Measurements from ENCODE around the gene P2RY8. TPM values are rescaled to one million over a fixed set of nuclear protein-coding genes. Genes with fewer than 3 reads are reported as not detected.

Gene P2RY8
- total RNA-seq, 1 donor from 2014 or later: not detected

DNA sequence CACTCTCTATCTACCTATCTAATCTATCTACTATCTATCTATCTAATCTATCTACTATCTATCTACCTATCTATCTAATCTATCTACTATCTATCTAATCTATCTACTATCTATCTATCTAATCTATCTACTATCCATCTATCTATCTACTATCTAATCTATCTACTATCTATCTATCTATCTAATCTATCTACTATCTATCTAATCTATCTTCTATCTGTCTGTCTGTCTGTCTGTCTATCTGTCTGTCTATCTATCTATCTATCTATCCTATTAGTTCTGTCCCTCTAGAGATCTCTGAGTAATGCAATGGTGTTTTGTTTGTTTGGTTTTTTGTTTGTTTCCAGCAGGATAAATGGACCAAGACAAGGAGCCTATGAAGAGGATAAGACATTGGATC, 74.9 kb downstream of the P2RY8 start:
- DNase-seq (ENCODE audit: low read depth): no peak
- TF ChIP-seq, protein P1, sequence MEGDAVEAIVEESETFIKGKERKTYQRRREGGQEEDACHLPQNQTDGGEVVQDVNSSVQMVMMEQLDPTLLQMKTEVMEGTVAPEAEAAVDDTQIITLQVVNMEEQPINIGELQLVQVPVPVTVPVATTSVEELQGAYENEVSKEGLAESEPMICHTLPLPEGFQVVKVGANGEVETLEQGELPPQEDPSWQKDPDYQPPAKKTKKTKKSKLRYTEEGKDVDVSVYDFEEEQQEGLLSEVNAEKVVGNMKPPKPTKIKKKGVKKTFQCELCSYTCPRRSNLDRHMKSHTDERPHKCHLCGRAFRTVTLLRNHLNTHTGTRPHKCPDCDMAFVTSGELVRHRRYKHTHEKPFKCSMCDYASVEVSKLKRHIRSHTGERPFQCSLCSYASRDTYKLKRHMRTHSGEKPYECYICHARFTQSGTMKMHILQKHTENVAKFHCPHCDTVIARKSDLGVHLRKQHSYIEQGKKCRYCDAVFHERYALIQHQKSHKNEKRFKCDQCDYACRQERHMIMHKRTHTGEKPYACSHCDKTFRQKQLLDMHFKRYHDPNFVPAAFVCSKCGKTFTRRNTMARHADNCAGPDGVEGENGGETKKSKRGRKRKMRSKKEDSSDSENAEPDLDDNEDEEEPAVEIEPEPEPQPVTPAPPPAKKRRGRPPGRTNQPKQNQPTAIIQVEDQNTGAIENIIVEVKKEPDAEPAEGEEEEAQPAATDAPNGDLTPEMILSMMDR (conservative IDR thresholded peaks at IDR 0.05; ENCODE audit: low read depth, low read length): no peak
- H3K4me3 ChIP-seq (ENCODE audit: low read depth, low read length): no peak overlapping the region

DNA sequence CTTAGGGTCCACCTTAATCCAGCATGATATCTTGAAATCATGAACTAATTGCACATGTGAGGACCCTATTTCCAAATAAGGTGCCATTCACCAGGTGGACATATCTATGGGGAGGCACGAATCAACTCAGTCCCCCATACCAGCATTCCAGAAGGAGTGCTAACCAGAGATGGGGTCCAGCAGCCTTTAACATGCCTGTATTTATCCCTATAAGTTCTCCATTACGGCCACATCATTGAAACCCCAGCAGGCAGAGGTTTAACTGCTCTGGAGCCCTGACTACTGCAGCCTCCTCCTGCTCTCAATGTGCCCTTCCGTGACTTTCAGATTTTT, 81.1 kb downstream of the P2RY8 start:
- TF ChIP-seq, protein P1 (conservative IDR thresholded peaks at IDR 0.05; ENCODE audit: low read depth, low read length): no peak
- no peak overlapping the region for H3K4me3 ChIP-seq (ENCODE audit: low read depth, low read length)
- DNase-seq (ENCODE audit: low read depth): no peak

DNA sequence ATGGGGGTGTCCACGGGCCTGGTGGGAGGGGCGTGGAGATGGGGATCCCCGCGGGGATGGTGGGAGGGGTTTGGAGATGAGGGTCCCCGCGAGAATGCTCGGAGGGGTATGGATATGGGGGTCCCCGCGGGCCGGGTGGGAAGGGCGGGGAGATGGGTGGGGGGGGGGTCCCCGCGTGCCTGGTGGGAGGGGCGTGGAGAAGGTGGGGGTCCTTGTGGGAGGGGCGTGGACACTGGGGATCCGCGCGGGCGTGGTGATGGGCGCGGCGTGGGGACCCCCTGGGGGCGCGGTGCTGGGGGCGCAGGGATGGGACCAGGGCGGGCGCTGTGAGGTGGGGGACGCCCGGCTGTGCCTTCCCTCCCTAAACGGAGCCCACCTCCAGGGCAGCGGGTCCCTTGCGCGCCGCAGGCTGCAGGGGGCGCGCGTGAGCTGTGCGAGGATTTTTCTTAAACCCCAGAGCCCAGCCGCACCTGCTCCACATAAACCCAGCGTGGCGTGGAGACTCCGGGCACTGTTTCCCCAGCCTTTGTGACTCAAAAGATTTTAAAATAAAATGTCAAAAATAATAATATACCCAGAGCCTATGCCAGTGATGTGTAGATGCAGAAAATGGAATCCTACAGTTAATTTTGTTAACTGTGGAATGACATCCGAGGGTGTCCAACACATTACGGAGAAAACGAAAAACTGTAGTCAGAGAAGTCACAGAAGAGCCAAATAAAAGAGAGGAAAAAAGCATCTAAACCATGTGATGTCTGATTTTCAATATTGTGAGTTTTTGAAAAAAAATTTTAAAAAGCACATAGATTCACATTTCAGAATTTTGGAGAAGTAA, 82.8 kb downstream of the P2RY8 start:
- TF ChIP-seq, protein P1 (conservative IDR thresholded peaks at IDR 0.05; ENCODE audit: low read depth, low read length): peak; percentile 86
- peak overlapping the region; percentile 72 for H3K4me3 ChIP-seq (ENCODE audit: low read depth, low read length)
- DNase-seq (ENCODE audit: low read depth): no peak

- TF ChIP-seq, protein P1 (conservative IDR thresholded peaks at IDR 0.05; ENCODE audit: low read depth, low read length): no peak
- no peak for DNase-seq (ENCODE audit: low read depth)
These were observed 83.6 kb downstream of the P2RY8 start for GRCh38 chrX:1453395-1453783.

DNA sequence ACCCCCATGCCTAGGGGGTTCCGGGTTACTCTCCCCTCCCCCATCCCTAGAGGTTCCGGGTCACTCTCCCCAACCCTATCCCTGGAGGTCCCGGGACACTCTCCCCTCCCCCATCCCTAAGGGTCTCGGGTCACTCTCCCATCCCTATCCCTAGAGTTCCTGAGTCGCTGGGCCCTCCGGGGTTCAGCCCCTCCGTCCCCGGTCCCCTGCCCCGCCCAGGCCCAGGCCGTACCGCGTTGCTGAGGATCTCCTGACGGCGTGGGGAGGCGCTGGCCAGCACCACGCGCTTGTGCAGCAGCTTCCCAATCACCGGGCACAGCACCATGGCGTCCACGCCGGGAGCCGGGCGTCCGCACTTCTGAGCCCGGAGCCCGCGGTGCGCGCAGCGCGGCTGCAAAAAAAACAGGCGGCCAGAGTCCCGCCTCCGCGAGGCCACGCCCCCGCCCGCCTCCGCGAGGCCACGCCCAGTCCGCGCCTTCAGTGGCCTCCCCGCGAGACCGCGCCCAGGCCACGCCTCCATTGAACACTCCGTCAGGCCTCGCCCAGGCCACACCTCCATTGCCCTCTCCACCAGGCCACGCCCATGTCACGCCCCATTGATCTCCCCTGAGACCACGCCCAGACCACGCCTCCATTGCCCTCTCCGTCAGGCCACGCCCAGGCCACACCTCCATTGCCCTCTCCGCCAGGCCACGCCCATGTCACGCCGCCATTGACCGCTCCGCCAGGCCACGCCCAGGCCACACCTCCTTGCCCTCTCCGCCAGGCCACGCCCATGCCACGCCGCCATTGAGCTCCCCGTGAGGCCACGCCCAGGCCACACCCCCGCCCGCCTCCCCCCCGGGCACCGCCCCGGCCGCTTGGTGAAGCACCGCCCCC, 84.2 kb downstream of the P2RY8 start, which contains the start of gene ASMTL:
Gene ASMTL (minus strand): TSS at position 394 of the 879 bp plus-strand sequence. CDS start 69 bp downstream, at position 325.
- DNase-seq (ENCODE audit: low read depth): peak; percentile 80
- TF ChIP-seq, protein P1 (conservative IDR thresholded peaks at IDR 0.05; ENCODE audit: low read depth, low read length): no peak
- H3K4me3 ChIP-seq (ENCODE audit: low read depth, low read length): peak within 1 kb of the TSS; percentile 97

More at GRCh38 chrX:1453395-1453783, 83.6 kb downstream of the P2RY8 start:
- H3K4me3 ChIP-seq (ENCODE audit: low read depth, low read length): peak overlapping the region; percentile 72

DNA sequence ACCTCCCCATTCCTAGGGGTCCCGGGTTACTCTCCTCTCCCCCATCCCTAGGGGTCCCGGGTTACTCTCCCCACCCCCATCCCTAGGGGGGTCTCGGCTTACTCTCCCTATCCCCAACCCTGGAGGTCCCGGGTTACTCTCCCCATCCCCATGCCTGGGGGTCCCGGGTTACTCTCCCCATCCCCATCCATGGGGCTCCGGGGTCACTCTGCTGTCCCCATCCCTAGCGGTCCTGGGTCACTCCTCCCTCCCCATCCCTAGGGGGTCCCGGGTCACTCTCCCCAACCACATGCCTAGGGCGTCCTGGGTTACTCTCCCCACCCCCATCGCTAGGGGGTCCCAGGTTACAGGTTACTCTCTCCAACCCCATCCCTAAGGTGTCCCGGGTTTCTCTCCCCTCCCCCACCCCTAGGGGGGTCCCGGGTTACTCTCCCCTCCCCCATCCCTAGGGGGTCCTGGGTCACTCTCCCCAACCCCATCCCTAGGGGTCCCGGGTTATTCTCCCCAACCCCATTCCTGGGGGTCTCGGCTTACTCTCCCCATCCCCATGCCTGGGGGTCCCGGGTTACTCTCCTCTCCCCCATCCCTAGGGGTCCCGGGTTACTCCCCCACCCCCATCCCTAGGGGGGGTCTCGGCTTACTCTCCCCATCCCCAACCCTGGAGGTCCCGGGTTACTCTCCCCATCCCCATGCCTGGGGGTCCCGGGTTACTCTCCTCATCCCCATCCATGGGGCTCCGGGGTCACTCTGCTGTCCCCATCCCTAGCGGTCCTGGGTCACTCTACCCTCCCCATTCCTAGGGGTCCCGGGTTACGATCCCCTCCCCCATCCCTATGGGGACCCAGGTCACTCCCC, 85.1 kb downstream of the P2RY8 start:
- H3K4me3 ChIP-seq (ENCODE audit: low read depth, low read length): peak overlapping the region; percentile 97
- DNase-seq (ENCODE audit: low read depth): no peak
- TF ChIP-seq, protein P1 (conservative IDR thresholded peaks at IDR 0.05; ENCODE audit: low read depth, low read length): no peak

Measured in epithelial cell of proximal tubule (primary cell).